K562 (cell line): Measurements from ENCODE around the gene ACAT2. TPM values are rescaled to one million over a fixed set of nuclear protein-coding genes. Genes with fewer than 3 reads are reported as not detected.

Experiments used
- ATAC-seq: fragments of 200-7000 bp; cut with Tn5 transposase; 3 replicates; pipeline ENCODE4 v1.9.1; 2020; ENCODE audit warnings: moderate library complexity
- BruUV-seq: library from RNA; stranded (reverse); fragments of 400-500 nt; replicated peaks from 2 replicates; lab custom pipeline; 2021; lab: Mats Ljungman, UMichigan
- CTCF ChIA-PET: fragments of 300-600 bp; formaldehyde crosslinking; extraction: SDS; loops from one replicate; lab custom pipeline; 2021; ENCODE audit warnings: low intra/inter-chr PET ratio; lab: Yijun Ruan, JAX
- POLR2A ChIA-PET: fragments of 300-600, 350-650 bp; sonication (Branson Sonifier 250); formaldehyde crosslinking; extraction: SDS; loops from one replicate; lab custom pipeline; 2021; ENCODE audit warnings: antibody characterized with exemption, inconsistent platforms; lab: Yijun Ruan, JAX
- DNase-seq, 4 experiments: peaks; one replicate each; pipeline versions ENCODE4 v3.0.0 to v3.0.0-alpha.2; 2011 to 2018; ENCODE audit warnings: low spot score in 3 of 4, mixed read lengths in 3 of 4; ENCODE audit errors: extremely low read depth in 1 of 4
- FAIRE-seq: peaks from 2 replicates; lab custom pipeline; 2011; peaks lifted over from hg19 to GRCh38; lab: Jason Lieb, UNC
- H2AFZ ChIP-seq: 2 replicates; pipeline ENCODE4 v1.6.0; 2011; ENCODE audit warnings: low read depth, low read length, control low read depth, inconsistent platforms
- H3K27ac ChIP-seq: fragments of 200-600 bp; 3 replicates; pipeline ENCODE4 v1.8.0; 2011; ENCODE audit warnings: low read depth, mild to moderate bottlenecking, control low read depth, inconsistent platforms, low read length, moderate library complexity, mixed read lengths; ENCODE audit errors: extremely low read depth
- H3K27me3 ChIP-seq, 2 experiments: fragments of 300-600 bp in 1 of 2; 2 replicates in 1 of 2; 3 replicates in 1 of 2; pipeline versions ENCODE4 v1.6.0 to v1.8.0; 2011; ENCODE audit warnings: inconsistent platforms in 2 of 2, low read length in 2 of 2, mild to moderate bottlenecking in 1 of 2, mixed read lengths in 1 of 2, moderate library complexity in 1 of 2; ENCODE audit not compliant: control insufficient read depth in 2 of 2, insufficient read depth in 2 of 2
- H3K36me3 ChIP-seq: fragments of 300-600 bp; 3 replicates; pipeline ENCODE4 v1.8.0; 2011; ENCODE audit warnings: mild to moderate bottlenecking, low read length, inconsistent platforms; ENCODE audit not compliant: control insufficient read depth, insufficient read depth
- H3K4me1 ChIP-seq, 2 experiments: fragments of 200-600 bp in 1 of 2; replicated peaks in 1 of 2; 2 replicates in 1 of 2; 3 replicates in 1 of 2; pipeline versions ENCODE4 v1.5.1 to v1.8.0; 2011; ENCODE audit warnings: inconsistent platforms in 2 of 2, low read length in 2 of 2, mild to moderate bottlenecking in 1 of 2, mixed read lengths in 1 of 2, moderate library complexity in 1 of 2; ENCODE audit not compliant: control insufficient read depth in 2 of 2, insufficient read depth in 2 of 2
- H3K4me2 ChIP-seq: 2 replicates; pipeline ENCODE4 v1.6.1; 2011; ENCODE audit warnings: low read length, control low read depth, inconsistent platforms, mixed read lengths; ENCODE audit not compliant: insufficient read depth
- H3K4me3 ChIP-seq: fragments of 200-600 bp; sonication (generic), shearing (Covaris generic); 2 replicates; pipeline ENCODE4 v1.5.1; 2016; ENCODE audit warnings: control low read depth, inconsistent platforms
- H3K79me2 ChIP-seq: fragments of 200-600 bp; 3 replicates; pipeline ENCODE4 v1.8.0; 2011; ENCODE audit warnings: low read length, inconsistent platforms; ENCODE audit not compliant: control insufficient read depth, insufficient read depth
- H3K9ac ChIP-seq, 2 experiments: 2 replicates each; pipeline versions ENCODE4 v1.6.0 to v1.6.1; 2011; ENCODE audit warnings: low read depth in 2 of 2, low read length in 2 of 2, control low read depth in 1 of 2, inconsistent platforms in 1 of 2, mild to moderate bottlenecking in 1 of 2, mixed read lengths in 1 of 2; ENCODE audit not compliant: insufficient read depth in 1 of 2
- H3K9me1 ChIP-seq: one replicate; pipeline ENCODE4 v1.6.0; 2011; ENCODE audit warnings: inconsistent platforms, mild to moderate bottlenecking, low read length, moderate library complexity; ENCODE audit not compliant: control insufficient read depth, insufficient read depth
- H3K9me3 ChIP-seq: replicated peaks from 2 replicates; pipeline ENCODE4 v1.5.1; 2011; ENCODE audit warnings: low read depth, low read length, inconsistent platforms; ENCODE audit not compliant: control insufficient read depth, insufficient read depth
- H4K20me1 ChIP-seq: replicated peaks from 2 replicates; pipeline ENCODE4 v1.6.1; 2011; ENCODE audit warnings: low read length, inconsistent platforms, mixed read lengths; ENCODE audit not compliant: control insufficient read depth, insufficient read depth
- CBFB ChIP-seq: sonication (generic); formaldehyde crosslinking; IDR thresholded peaks from 2 replicates; pipeline ENCODE4 v1.4.0; 2020; ENCODE audit warnings: mild to moderate bottlenecking, missing genetic modification reagents
- ETV5 ChIP-seq: sonication (generic); formaldehyde crosslinking; IDR thresholded peaks from 2 replicates; pipeline ENCODE4 v1.4.0; 2020; ENCODE audit warnings: low read depth, mild to moderate bottlenecking, missing genetic modification reagents
- HDAC1 ChIP-seq, 2 experiments: fragments of 450-650 bp; IDR thresholded peaks; 2 replicates each; pipeline ENCODE4 v1.6.1; 2016 to 2017; ENCODE audit warnings: inconsistent platforms in 1 of 2, mild to moderate bottlenecking in 1 of 2, moderate library complexity in 1 of 2
- NKRF ChIP-seq: fragments of 450-650 bp; IDR thresholded peaks from 2 replicates; pipeline ENCODE4 v1.6.1; 2016; ENCODE audit warnings: borderline replicate concordance
- NR2C1 ChIP-seq, 2 experiments: fragments of 450-650 bp; IDR thresholded peaks; 2 replicates each; pipeline ENCODE4 v1.6.1; 2017; ENCODE audit warnings: mild to moderate bottlenecking in 2 of 2, antibody characterized with exemption in 1 of 2, inconsistent platforms in 1 of 2, missing compliant biosample characterization in 1 of 2, missing genetic modification characterization in 1 of 2
- PATZ1 ChIP-seq: fragments of 250-450 bp; sonication (Bioruptor Pico); IDR thresholded peaks from 2 replicates; pipeline ENCODE4 v1.5.0; 2020; ENCODE audit warnings: mild to moderate bottlenecking, borderline replicate concordance
- PRMT5 ChIP-seq: sonication (generic); formaldehyde crosslinking; IDR thresholded peaks from 2 replicates; pipeline ENCODE4 v1.5.0; 2020; ENCODE audit warnings: missing genetic modification reagents
- TAF9B ChIP-seq: fragments of 450-650 bp; IDR thresholded peaks from 2 replicates; pipeline ENCODE4 v1.6.1; 2018; ENCODE audit warnings: mild to moderate bottlenecking; ENCODE audit not compliant: partially characterized antibody
- ZNF146 ChIP-seq: IDR thresholded peaks from one replicate; pipeline ENCODE4 v1.6.1; 2018; ENCODE audit warnings: missing compliant biosample characterization; ENCODE audit not compliant: unreplicated experiment
- ZNF592 ChIP-seq: fragments of 450-650 bp; IDR thresholded peaks from 2 replicates; pipeline ENCODE4 v1.6.1; 2017; ENCODE audit warnings: antibody characterized with exemption, mild to moderate bottlenecking
- ZNF778 ChIP-seq: fragments of 450-650 bp; formaldehyde crosslinking; IDR thresholded peaks from 2 replicates; pipeline ENCODE4 v1.4.0; 2020; ENCODE audit warnings: mild to moderate bottlenecking, moderate library complexity
- ZSCAN29 ChIP-seq: fragments of 450-650 bp; IDR thresholded peaks from 2 replicates; pipeline ENCODE4 v1.6.1; 2017
- WGBS: fragments of 100-300 bp; shearing (Covaris generic); methylation state at CpG from one replicate; pipeline ENCODE4 v1.1.6; 2016; ENCODE audit warnings: low coverage, mixed read lengths; ENCODE audit not compliant: insufficient coverage; ENCODE audit errors: missing lambda C conversion rate; 5-methylcytosine and 5-hydroxymethylcytosine counted together
- in situ Hi-C: fragments of 300-500 bp; cut with MboI; formaldehyde crosslinking; loops from 4 replicates; pipeline ENCODE4 v1.15.0; 2018; ENCODE audit warnings: inconsistent platforms, mixed read lengths
- intact Hi-C: fragments of 100-400 bp; cut with micrococcal nuclease; formaldehyde crosslinking; loops from 2 replicates; pipeline ENCODE4 v1.14.2; 2022
- polyA plus RNA-seq, 8 experiments: library from polyadenylated mRNA; depleted of rRNA in 4 of 8; stranded (reverse) in 5 of 8; unstranded in 3 of 8; fragments of >200 nt; fragmentation: Nextera tagmentation in 2 of 8; fragmentation: Illumina TruSeq in 1 of 8; extraction: Ambion mirVana in 2 of 8; extraction: Trizol in 1 of 8; gene quantifications; 2 replicates each; pipeline versions ENCODE4 v1.2.1 to v1.2.3, GENCODE V29; 2011 to 2014; ENCODE audit warnings: inconsistent platforms in 1 of 8, missing spikeins in 1 of 8
- total RNA-seq, 7 experiments: library from RNA; depleted of rRNA in 6 of 7; stranded (reverse); fragments of >200 nt in 6 of 7; fragmentation: Illumina TruSeq in 2 of 7; extraction: Trizol in 2 of 7; gene quantifications; 2 replicates each; pipeline versions ENCODE4 v1.2.1 to v1.2.3, GENCODE V29; 2011 to 2021; ENCODE audit warnings: low replicate concordance in 1 of 7

ACAT2 gene
- total and polyA plus RNA-seq, 9 of the 15 experiments (the other 6 are each of a cell fraction or from before 2014, with no cell fraction given): 63.0 to 309 (median 144) TPM

- 8% methylated on average over 16 of the region's 16 CpGs for WGBS
- no peaks in the 10 kb centered on the region for H3K9me1 ChIP-seq
- POLR2A ChIA-PET: interaction anchor here (1.6 kb wide), 1 partner anchor 29 kb away, joined by 4 read pairs; no protein-coding TSS in a partner anchor
- in situ Hi-C loops: no loop called here
- peak overlapping the region; percentile 87 to 100 for H3K9ac ChIP-seq
- CTCF ChIA-PET: no interaction called here
- H3K9me3 ChIP-seq: no peaks in the 10 kb centered on the region
- intact Hi-C loops: loop anchor here (1.0 kb wide), 1 partner anchor 35 kb away; the partner anchor contains the start of gene WTAP
- H3K4me1 ChIP-seq: peaks cover 16 to 26% of the 10 kb centered on the region in 2 experiments; a peak in 4 of 5 replicates
- BruUV-seq: TSS peak; percentile 38
- H4K20me1 ChIP-seq: no peaks in the 10 kb centered on the region
- H3K27me3 ChIP-seq: no peaks in the 10 kb centered on the region
- DNase-seq (peak; percentile 25 to 56 (median 46)), ATAC-seq (peak; percentile 1), FAIRE-seq (no peak)
- peak overlapping the region; percentile 66 for H3K4me3 ChIP-seq
- H3K79me2 ChIP-seq: peaks cover 28% of the 10 kb centered on the region
- H3K36me3 ChIP-seq: peaks cover 67% of the 10 kb centered on the region
- H3K4me2 ChIP-seq: peak overlapping the region; percentile 98
- peak overlapping the region; percentile 87 for H3K27ac ChIP-seq
- H2AFZ ChIP-seq: peak overlapping the region; percentile 98
- TF ChIP-seq NKRF (peak; percentile 48; the same call in 1 of the 2 replicates), ZSCAN29 (peak; percentile 0; the same call in 1 of the 2 replicates), PRMT5 (peak; percentile 72; the same call in 1 of the 2 replicates), TAF9B (no peak), ETV5 (peak; percentile 53; the same call in 1 of the 2 replicates), ZNF146 (peak; percentile 7), HDAC1 (IDR thresholded peaks at IDR 0.05) (peak in 1 of 2 experiments; percentile 15; a peak in 2 of 4 replicates), CBFB (peak; percentile 78; the same call in 1 of the 2 replicates), NR2C1 (IDR thresholded peaks at IDR 0.05) (no peak), NR2C1 (tag; IDR thresholded peaks at IDR 0.05) (0 out of 2 replicates have a peak, but pooled peaks have one; percentile 21), ZNF778 (no peak), PATZ1 (CRISPR knock-in tag) (no peak), ZNF592 (0 out of 2 replicates have a peak, but pooled peaks have one; percentile 15)
Observed at GRCh38 chr6:159762681-159763293, 942 bp downstream of the ACAT2 start.
